Renal pelvis (tissue), 4 donors: ENCODE results near the gene KRT72. TPM values are rescaled to one million over a fixed set of nuclear protein-coding genes. Genes with fewer than 3 reads are reported as not detected.

ENCODE experiments used
- DNase-seq: peaks from one replicate; pipeline ENCODE4 v3.0.0-alpha.2; 2013
- polyA plus RNA-seq, 3 donors: library from polyadenylated mRNA; unstranded; fragments of 120-200 nt; gene quantifications; one replicate each; pipeline ENCODE4 v1.2.1, GENCODE V29; 2013; ENCODE audit not compliant: insufficient read length in 3 of 3

The KRT72 gene
- polyA plus RNA-seq, 3 donors = 0.04 TPM; not detected in 2

GRCh38 chr12:52579468-52580465 lies 21.5 kb downstream of the KRT72 start:
- peak; percentile 14 for DNase-seq

GRCh38 chr12:52578469-52578868 lies 22.8 kb downstream of the KRT72 start:
- DNase-seq = no peak

- DNase-seq = no peak
These were observed 23.9 kb downstream of the KRT72 start for GRCh38 chr12:52577316-52577715.

- no peak for DNase-seq
These were observed 25.3 kb downstream of the KRT72 start for GRCh38 chr12:52575948-52576347.

GRCh38 chr12:52575256-52575655 lies 26.0 kb downstream of the KRT72 start:
- DNase-seq = no peak

GRCh38 chr12:52573743-52574142 lies 27.5 kb downstream of the KRT72 start, which contains the start of gene KRT74:
Gene KRT74, minus strand, starts transcription at chr12:52573843. Its CDS starts 66 bp downstream, at chr12:52573777.
- no peak for DNase-seq

- DNase-seq = no peak
These were observed 28.0 kb downstream of the KRT72 start for GRCh38 chr12:52573306-52573705.

GRCh38 chr12:52570511-52570910 lies 30.8 kb downstream of the KRT72 start:
- no peak for DNase-seq

- DNase-seq = no peak
These were observed 33.2 kb downstream of the KRT72 start for GRCh38 chr12:52568111-52568510.

- no peak for DNase-seq
These were observed 34.4 kb downstream of the KRT72 start for GRCh38 chr12:52566847-52567291.

- no peak for DNase-seq
These were observed 36.7 kb downstream of the KRT72 start for GRCh38 chr12:52564582-52564981.

GRCh38 chr12:52561880-52562449 lies 39.3 kb downstream of the KRT72 start:
- no peak for DNase-seq

- no peak for DNase-seq
These were observed 41.3 kb downstream of the KRT72 start for GRCh38 chr12:52559979-52560378.

- DNase-seq = no peak
These were observed 42.4 kb downstream of the KRT72 start for GRCh38 chr12:52558781-52559445.

GRCh38 chr12:52557476-52557875 lies 43.8 kb downstream of the KRT72 start:
- DNase-seq = no peak

GRCh38 chr12:52555577-52555976 lies 45.7 kb downstream of the KRT72 start:
- DNase-seq = no peak

GRCh38 chr12:52552681-52553195 lies 48.5 kb downstream of the KRT72 start, which contains the start of gene KRT71:
Gene KRT71, minus strand, starts transcription at chr12:52553145. Its CDS starts 68 bp downstream, at chr12:52553077.
- DNase-seq = no peak

GRCh38 chr12:52552055-52552454 lies 49.2 kb downstream of the KRT72 start:
- no peak for DNase-seq

- no peak for DNase-seq
These were observed 49.9 kb downstream of the KRT72 start for GRCh38 chr12:52551216-52551865.

GRCh38 chr12:52546126-52546525 lies 55.1 kb downstream of the KRT72 start:
- DNase-seq = no peak
